ENCODE results near the gene XRCC3. TPM values are rescaled to one million over a fixed set of nuclear protein-coding genes. Genes with fewer than 3 reads are reported as not detected.

XRCC3 gene
- total and polyA plus RNA-seq, 2 experiments from 2014 or later = 20.4 to 72.9 TPM

DNA sequence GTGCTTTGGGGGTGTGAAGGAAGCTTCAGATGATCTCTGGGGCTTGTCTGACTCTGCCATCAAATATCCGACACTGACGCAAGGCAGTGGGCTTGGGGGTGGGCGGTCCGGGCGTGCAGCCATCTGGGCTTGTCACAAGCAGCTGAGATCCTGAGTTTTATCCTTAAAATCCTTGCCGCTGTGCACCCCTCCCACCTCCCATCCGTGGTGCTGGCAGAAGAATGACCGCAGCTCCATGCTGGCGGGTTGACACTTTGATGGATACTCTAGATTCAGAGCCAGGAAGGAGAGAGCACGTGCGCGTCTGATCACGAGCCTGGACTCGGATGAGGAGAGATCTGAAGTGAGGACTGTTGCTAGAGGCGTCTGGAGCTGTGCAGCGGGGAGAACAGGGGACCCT lies 3.3 kb upstream of the XRCC3 start (continued):
- TF ChIP-seq EZH2phosphoT487 (IDR thresholded peaks at IDR 0.05; ENCODE audit: unreplicated experiment) = no peak
- TF ChIP-seq ZNF114 (CRISPR knock-in tag; IDR thresholded peaks at IDR 0.05) = no peak

DNA sequence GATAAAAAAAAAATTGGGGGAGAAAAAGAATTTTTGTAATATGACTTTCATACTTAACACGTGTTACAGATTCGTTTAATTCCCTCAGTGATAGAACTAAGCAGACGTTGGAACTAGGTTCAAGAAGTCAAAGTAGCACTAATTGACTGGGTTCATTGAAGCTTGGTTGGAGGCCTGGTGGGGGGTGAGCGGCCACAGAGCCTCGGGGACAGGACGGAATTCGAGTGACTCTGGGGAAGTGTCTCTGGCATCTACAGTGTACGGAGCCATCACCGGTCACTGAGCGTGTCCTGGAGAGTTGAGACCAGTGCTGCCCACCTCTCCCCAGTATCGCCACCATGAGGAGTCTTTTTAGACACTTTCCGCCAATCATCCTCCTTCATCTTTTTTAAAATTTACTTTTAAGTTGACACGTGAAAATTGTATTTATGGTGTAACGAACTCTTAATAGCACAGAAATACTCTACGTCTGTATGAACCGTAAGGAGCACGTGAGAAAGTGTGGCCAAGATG lies 1.7 kb upstream of the XRCC3 start:
- Histone ChIP-seq H3K27ac (ENCODE audit: low read depth) (no peak overlapping the region), H4K20me1 (replicated peaks; ENCODE audit: insufficient read depth) (peaks cover 18% of the 10 kb centered on the region), H2AFZ (no peak overlapping the region), H3K79me2 (replicated peaks; ENCODE audit: insufficient read depth) (peaks cover 79% of the 10 kb centered on the region), H3F3A (replicated peaks; ENCODE audit: low read depth) (0 out of 2 replicates have a peak, but pooled peaks cover 4% of the 10 kb centered on the region), H3K27me3 (ENCODE audit: insufficient read depth) (no peaks in the 10 kb centered on the region), H3K36me3 (ENCODE audit: insufficient read depth) (no peaks in the 10 kb centered on the region), H3K4me2 (peak overlapping the region; percentile 90), H3K4me3 (peak overlapping the region; percentile 74), H3K4me1 (ENCODE audit: insufficient read depth) (peaks cover 3% of the 10 kb centered on the region; the same call in 1 of the 2 replicates), H3K9me2 (ENCODE audit: insufficient read depth) (no peaks in the 10 kb centered on the region)
- Mint-ChIP-seq H3K4me3 (peak overlapping the region; percentile 77), H3K27ac (no peak overlapping the region), H3K36me3 (ENCODE audit: low read depth) (peaks cover 9% of the 10 kb centered on the region; the same call in 2 of the 3 replicates), H3K9me3 (no peaks in the 10 kb centered on the region), H3K27me3 (ENCODE audit: insufficient read depth, low read depth, poor library complexity) (peaks cover 14% of the 10 kb centered on the region), H3K4me1 (peaks cover 25% of the 10 kb centered on the region)
- DNase-seq (ENCODE audit: low spot score) = no peak
- no peak for TF ChIP-seq ZNF114 (CRISPR knock-in tag; IDR thresholded peaks at IDR 0.05)
- no peak for TF ChIP-seq POLR2AphosphoS5 (IDR thresholded peaks at IDR 0.05; ENCODE audit: low read depth)
- TF ChIP-seq JUNB (IDR thresholded peaks at IDR 0.05; ENCODE audit: unreplicated experiment) = no peak
- TF ChIP-seq, protein P1, sequence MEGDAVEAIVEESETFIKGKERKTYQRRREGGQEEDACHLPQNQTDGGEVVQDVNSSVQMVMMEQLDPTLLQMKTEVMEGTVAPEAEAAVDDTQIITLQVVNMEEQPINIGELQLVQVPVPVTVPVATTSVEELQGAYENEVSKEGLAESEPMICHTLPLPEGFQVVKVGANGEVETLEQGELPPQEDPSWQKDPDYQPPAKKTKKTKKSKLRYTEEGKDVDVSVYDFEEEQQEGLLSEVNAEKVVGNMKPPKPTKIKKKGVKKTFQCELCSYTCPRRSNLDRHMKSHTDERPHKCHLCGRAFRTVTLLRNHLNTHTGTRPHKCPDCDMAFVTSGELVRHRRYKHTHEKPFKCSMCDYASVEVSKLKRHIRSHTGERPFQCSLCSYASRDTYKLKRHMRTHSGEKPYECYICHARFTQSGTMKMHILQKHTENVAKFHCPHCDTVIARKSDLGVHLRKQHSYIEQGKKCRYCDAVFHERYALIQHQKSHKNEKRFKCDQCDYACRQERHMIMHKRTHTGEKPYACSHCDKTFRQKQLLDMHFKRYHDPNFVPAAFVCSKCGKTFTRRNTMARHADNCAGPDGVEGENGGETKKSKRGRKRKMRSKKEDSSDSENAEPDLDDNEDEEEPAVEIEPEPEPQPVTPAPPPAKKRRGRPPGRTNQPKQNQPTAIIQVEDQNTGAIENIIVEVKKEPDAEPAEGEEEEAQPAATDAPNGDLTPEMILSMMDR (conservative IDR thresholded peaks at IDR 0.05; ENCODE audit: low read depth in 2 of 2) = no peak
- TF ChIP-seq EZH2phosphoT487 (IDR thresholded peaks at IDR 0.05; ENCODE audit: unreplicated experiment) = no peak
- TF ChIP-seq NANOG (IDR thresholded peaks at IDR 0.05; ENCODE audit: borderline replicate concordance) = no peak
- no peak for TF ChIP-seq CREB1 (CRISPR knock-in tag; IDR thresholded peaks at IDR 0.05; ENCODE audit: low read depth)
- TF ChIP-seq, protein P2, sequence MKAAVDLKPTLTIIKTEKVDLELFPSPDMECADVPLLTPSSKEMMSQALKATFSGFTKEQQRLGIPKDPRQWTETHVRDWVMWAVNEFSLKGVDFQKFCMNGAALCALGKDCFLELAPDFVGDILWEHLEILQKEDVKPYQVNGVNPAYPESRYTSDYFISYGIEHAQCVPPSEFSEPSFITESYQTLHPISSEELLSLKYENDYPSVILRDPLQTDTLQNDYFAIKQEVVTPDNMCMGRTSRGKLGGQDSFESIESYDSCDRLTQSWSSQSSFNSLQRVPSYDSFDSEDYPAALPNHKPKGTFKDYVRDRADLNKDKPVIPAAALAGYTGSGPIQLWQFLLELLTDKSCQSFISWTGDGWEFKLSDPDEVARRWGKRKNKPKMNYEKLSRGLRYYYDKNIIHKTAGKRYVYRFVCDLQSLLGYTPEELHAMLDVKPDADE (IDR thresholded peaks at IDR 0.05) = no peak
- TF ChIP-seq ZNF462 (CRISPR knock-in tag; IDR thresholded peaks at IDR 0.05) = no peak
- no peak for ATAC-seq

Measured in GM23338 (cell line).